HG03342 (cell line): ENCODE measurements around the gene LTC4S.

Experiments used
- ATAC-seq: cut with Tn5 transposase; IDR thresholded peaks from one replicate; pipeline ENCODE4 v1.9.1; 2021; ENCODE audit warnings: mild to moderate bottlenecking, moderate library complexity; ENCODE audit not compliant: unreplicated experiment

Gene LTC4S

DNA sequence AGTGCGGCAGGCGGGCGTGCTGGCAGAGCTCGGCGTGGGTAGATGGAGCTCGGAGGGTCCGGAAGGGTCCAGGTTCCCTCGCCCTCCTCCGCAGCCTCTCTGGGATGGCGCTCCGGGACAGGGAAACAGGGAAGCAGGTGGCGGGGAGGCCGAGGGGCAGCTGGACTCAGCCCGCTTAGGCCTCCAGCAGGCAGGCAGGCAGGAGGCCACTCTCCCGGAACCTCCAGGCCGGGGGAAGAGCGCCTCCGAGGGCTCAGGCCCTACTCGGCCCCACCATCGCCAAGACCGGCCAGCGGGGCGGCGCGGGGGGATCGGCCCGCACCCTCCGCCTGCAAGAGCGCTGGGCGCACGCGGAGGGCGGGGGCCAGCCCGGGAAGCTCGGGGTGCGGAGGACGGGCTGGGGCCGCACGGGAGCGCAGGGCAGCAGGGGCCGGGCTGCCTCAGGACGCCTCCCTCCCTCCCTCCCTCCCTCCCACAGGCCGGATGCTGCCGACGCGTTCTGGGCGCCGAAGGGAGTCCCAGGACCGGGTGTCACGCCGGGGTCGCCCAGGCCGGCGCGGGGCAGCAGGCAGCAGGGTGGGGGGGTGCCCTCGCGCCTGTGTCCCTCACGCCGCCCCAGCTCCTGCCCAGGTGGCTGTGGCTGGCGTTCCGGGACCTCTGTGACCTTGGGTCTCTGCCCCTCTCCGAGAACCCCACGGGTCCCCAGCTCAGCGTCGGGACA lies 11.9 kb downstream of the LTC4S start:
- ATAC-seq: peak; percentile 24

DNA sequence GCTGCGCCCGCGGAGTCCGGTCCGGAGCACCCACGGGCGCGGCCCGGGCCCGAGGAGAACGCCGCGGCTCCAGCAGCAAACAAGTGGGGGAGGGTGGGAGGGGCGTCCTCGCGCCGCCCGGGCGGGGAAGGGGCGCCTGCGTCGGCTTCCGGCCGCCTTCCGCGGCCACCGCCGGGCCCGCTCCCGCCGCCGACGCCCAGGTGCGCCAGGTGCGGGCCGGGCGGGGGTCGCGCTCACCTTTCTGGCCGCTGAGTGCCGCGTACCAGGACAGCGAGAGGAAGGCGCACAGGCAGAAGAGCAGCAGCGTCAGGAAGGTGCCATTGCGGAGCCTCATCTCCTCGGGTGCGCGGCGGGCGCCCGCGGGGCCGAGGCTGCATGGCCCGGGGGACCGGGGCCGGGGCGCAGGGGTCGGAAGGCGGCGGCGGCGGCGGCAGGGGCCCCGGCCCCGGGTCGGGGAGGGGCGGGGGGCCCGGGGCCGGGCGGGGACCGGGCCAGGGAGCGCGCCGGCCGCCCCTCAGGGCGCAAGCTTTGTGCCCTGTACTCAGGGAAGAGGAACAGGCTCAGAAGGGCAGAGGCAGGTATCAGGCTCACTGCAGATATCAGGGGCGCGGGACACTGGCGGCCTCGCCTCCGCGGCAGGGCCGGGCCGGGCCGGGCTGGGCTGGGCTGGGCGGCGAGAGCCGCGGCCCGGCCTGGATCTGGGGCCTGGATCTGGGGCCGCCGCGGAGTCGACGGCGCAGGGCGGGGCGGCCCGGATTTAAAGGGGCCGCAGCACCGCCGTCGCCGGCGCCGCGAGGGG lies 12.7 kb downstream of the LTC4S start, which contains the start of gene MGAT4B:
MGAT4B (minus strand) TSS at position 617 of the 799 bp plus-strand sequence; CDS start at position 334, 283 bp downstream.
- peak; percentile 70 for ATAC-seq

GRCh38 chr5:179812135-179812825 lies 18.5 kb downstream of the LTC4S start:
- no peak for ATAC-seq

- ATAC-seq: no peak
These were observed 19.3 kb downstream of the LTC4S start for GRCh38 chr5:179812997-179813607.

- no peak for ATAC-seq
These were observed 20.3 kb downstream of the LTC4S start for GRCh38 chr5:179814090-179814489.

GRCh38 chr5:179815491-179816249 lies 21.9 kb downstream of the LTC4S start:
- no peak for ATAC-seq

DNA sequence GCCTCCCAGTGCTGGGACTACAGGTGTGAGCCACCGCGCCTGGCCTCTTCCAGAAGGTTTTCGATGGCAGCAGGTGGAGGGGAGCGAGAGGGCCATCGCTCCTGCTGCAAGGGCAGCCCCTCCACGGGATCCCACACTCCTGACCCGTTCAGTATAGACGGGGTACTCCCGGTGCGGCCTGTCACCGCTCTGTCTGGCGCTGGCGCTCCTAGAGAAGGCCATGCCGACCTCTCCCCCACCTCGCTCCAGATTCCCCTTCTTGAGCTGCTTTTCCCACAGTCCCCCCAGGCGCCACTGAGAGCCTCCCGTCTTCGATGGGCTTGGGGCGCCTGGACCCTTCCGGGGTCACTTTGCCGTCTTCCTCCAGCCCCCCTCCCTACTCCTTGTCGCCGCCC lies 22.6 kb downstream of the LTC4S start:
- ATAC-seq: no peak

DNA sequence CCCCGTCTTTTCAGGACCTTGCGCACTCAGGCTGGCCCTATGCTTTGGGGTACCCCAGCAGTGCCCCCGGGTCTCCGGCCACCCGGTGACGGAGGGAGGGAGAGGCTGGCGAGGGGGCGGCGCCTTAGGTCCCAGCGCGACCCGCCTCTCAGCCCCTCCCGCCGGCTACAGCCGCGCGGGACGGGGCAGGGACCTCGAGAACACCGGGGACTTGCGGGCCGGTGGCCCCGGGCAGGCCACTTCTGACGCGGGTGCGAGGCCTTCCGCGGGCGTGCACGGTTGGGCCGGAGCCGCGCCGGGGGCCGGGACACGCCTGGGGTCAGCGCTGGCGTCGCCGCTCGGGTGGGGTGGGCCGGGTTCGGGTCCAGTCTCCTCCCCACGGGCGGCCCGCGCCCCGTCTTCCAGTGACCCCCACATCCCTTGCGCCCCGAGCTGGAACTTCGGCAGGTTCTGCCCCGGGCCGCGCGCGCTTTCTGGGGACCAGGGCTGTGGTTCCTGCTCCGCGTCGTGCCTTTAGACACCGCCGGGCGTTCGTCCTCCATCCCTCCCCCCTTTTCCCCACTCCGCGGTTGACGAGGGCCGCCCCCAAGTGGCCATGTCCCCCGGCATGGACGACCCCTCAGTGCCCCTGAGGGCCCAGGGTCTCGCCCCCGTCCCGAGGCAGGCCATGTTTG lies 23.1 kb downstream of the LTC4S start:
- no peak for ATAC-seq

GRCh38 chr5:179817470-179817840 lies 23.7 kb downstream of the LTC4S start:
- ATAC-seq: no peak

DNA sequence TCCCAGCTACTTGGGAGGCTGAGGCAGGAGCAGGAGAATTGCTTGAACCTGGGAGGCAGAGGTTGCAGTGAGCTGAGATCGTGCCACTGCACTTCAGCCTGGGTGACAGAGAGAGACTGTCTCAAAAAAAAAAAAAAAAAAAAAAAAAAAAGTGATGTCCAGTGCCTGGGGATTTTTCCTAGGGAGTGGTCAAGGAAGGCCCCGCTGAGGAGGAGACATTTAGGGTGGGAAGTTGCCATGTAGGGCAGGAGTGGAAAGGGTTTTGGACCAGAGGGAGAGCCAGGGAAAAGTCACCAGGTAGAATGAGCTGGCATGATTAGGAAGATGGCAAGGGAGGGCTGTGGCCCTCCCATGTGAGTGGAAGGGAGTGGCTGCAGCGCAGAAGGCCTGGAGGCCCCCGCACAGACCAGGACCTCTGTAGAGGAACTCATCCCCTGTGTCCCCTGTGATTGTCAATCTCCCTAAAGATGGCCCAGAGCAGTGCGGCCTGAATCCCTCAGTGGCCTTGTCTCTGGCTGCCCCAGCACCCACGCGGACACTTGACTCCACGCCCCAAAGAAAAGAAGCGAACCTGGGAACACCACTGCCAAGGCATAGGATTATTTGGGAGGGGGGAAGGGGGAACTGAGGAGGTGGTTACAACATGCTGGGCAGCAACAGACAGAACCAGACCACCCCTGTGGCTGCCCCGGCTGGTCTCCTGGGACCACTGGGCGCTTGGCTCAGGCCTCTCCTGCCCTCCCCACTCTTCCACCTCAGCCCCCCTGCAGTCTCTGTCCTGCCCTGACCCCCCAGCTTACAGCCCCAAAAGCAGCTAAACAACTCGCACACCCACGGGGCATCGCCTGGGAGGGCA lies 24.3 kb downstream of the LTC4S start:
- no peak for ATAC-seq

GRCh38 chr5:179818746-179819295 lies 25.0 kb downstream of the LTC4S start:
- ATAC-seq: peak; percentile 67

GRCh38 chr5:179819296-179820126 lies 25.7 kb downstream of the LTC4S start:
- no peak for ATAC-seq

DNA sequence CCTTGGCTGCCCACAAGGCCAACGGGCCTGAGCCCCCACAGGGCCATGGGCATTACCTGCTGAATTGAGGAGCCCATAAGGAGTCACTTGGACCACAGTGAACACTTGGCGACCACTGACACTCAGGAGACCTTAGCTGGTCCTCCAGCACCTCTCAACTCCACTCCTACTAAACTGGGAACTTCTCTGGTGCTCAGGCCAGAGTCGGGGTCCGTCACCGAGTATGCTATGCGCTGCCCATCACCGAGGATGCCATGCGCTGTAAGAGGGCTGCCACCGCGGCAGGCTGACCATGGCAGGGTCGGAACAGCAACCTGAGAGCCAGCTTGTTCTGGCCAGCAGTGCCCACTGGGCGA lies 26.3 kb downstream of the LTC4S start:
- no peak for ATAC-seq

GRCh38 chr5:179820483-179821297 lies 26.9 kb downstream of the LTC4S start, which contains the start of gene SQSTM1:
Gene SQSTM1, plus strand, starts transcription at chr5:179820905. Its CDS starts 32 bp downstream, at chr5:179820937.
- ATAC-seq: peak; percentile 37

DNA sequence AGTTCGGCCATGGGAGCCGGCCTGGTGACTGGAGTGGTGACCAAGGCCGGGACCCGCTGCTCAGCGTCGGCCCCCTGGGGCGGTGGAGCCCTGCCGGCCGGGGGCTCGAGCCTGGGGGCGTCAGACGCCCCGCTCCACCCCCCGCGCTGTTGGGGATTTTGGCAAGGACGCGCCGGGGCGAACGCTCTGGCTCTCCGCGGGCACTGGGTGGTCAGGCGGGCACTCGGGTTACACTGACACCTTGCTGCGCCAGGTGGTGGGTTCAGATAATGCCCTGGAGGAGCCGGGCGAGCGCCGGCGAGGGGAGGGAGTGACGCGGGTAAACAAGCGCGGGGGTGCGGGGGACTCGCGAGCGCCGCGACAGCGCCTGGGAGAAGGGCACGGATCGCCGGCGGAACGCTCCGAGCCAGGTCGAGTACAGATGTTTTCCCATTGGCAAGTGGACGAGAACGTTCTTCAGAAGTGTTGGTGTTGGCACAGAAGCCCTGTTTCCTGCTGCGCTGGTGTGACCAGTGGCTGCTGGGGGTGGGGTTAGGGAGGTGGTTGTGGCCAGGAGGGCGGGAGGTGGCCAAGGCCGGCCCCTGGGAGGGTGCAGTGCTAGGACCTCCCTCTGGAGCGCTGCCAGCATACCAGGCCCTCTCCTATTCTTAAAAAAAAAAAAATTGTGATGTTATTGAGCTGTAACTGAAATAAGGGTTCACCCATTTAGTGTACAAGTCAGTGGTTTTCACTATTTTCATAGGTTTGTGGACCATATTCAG lies 27.7 kb downstream of the LTC4S start:
- peak; percentile 43 for ATAC-seq

DNA sequence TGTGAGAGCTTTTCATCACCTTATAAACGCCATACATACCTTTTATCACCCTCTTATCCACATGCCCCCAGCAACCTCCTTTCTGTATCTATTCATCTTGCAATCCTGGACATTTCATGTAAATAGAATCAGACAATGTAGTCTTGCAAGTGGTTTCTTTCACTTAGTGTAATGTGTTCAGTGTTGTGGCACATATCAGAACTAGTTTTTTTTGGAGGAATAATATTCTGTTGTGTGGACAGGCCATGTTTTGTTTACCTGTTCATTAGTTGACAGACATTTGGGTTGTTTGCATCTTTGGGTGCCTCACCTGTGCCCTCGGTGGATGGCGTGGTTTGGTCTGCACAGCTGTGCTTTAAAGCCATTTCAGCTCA lies 28.3 kb downstream of the LTC4S start:
- no peak for ATAC-seq
